Measurements from ENCODE around the gene ASPG.

The ASPG gene

DNA sequence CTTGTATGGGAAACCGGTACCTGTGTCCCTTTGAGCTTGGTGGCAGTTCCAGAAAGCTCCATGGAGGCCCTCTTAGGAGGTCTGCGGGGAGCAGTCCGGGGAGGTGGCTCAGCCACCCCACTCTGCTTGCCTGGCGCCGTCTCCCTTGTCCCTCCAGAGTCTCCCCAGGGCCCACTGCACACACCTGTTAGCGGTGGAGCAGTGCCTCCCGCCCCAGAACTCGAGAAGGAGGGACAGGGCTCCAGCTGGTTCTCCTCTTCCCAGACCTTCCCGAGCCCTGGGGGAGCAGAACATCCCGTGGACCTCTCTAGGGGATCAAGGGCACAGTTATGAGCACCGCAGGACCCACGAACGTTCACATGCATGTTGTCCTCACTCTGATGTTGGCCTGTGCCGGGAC, 10.8 kb downstream of the ASPG start:
- Histone ChIP-seq H3K4me1 (ENCODE audit: control insufficient read depth, insufficient read depth, low read length) (no peaks in the 10 kb centered on the region), H3K9ac (ENCODE audit: low read depth, low read length) (no peak overlapping the region), H3K36me3 (ENCODE audit: control insufficient read depth, insufficient read depth, low read length) (no peaks in the 10 kb centered on the region), H3K9me3 (ENCODE audit: control insufficient read depth, insufficient read depth, low read length) (no peaks in the 10 kb centered on the region), H3K27me3 (ENCODE audit: control insufficient read depth, insufficient read depth, low read length) (no peaks in the 10 kb centered on the region), H3K4me3 (ENCODE audit: low read depth, low read length) (no peak overlapping the region)

DNA sequence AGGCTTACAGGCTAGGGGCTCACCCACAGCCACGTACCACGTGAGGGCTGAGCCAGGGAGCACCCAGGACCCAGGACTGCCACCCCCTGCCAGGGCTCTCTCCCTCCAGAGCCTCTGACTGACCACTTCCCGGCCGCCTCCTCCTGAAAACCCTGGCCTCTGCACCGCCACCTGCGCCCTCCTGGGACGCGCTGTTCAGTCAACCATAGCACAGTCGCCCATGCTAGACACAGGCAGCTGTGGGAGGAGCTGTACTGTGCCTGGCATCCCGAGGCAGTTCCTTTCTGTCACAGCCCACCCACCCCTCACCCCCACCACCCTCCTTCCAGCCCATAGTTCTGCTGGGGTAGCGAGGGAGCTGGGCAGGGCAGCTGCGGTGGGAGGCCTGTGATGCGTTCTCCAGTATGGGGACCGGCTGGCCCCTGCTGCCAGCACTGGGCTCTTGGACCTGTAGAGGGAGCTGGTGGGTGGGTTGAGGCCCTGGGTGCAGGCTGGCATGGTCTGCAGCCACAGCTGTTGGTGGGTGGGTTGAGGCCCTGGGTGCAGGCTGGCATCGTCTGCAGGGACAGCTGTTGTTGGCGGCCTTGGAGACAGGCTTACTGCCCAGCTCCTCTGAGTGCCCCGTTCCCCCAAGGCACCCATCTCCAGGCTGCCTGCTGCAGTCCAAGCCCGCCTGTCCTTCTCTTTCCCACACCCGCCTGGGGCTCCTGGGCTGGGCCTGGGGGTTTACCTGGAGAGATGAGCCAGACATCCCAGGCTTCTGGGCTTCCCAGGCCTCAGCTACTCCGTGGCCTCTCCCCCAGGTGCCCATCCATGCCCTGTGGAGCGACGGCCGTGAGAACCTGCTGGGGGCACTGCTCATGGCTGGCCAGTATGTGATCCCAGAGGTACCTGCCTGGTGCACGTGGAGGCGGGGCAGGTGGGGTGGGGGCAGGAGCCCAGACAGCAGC, 11.5 kb downstream of the ASPG start:
- Histone ChIP-seq H3K4me1 (ENCODE audit: control insufficient read depth, insufficient read depth, low read length) (no peaks in the 10 kb centered on the region), H3K9ac (ENCODE audit: low read depth, low read length) (no peak overlapping the region)

DNA sequence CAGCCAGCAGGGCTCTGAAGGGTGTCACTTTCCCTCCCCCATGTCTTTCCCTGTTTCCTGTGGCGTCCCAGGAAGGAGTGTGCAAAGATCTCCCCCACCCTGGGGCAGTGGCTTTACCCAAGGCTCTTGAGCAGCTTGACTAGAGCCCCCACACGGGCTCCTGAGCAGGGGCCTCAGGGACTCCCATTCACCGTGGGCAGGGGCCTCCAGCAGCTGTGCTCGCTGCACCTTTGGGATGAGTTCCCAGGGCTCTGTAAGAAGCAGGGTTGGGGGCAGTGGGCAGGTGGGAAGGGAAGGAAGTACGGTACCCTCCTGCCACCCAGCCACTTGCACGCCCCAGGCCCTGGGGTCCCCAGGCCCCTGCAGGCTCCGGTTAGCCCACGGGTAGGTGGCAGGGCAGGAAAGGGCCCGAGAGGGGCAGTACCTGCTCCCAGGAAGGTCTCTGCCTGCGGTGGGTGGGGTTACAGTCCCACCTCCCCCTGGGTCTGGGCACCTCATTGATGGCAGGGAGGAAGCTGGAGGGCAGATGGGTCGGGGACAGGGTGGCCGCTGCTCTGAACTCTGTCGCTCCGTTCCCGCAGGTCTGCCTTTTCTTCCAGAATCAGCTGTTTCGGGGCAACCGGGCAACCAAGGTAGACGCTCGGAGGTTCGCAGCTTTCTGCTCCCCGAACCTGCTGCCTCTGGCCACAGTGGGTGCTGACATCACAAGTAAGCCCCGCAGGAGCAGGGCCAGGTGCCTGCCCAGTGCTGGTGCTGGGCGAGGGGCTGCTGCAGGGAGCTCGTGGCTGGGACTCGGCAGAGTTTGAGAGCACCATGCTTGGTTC, 13.0 kb downstream of the ASPG start:
- H3K4me1 ChIP-seq (ENCODE audit: control insufficient read depth, insufficient read depth, low read length): no peaks in the 10 kb centered on the region

More for the DNA sequence above, 11.5 kb downstream of the ASPG start:
- no peak overlapping the region for H3K4me3 ChIP-seq (ENCODE audit: low read depth, low read length)
- no peaks in the 10 kb centered on the region for H3K27me3 ChIP-seq (ENCODE audit: control insufficient read depth, insufficient read depth, low read length)
- no peaks in the 10 kb centered on the region for H3K9me3 ChIP-seq (ENCODE audit: control insufficient read depth, insufficient read depth, low read length)
- no peaks in the 10 kb centered on the region for H3K36me3 ChIP-seq (ENCODE audit: control insufficient read depth, insufficient read depth, low read length)

DNA sequence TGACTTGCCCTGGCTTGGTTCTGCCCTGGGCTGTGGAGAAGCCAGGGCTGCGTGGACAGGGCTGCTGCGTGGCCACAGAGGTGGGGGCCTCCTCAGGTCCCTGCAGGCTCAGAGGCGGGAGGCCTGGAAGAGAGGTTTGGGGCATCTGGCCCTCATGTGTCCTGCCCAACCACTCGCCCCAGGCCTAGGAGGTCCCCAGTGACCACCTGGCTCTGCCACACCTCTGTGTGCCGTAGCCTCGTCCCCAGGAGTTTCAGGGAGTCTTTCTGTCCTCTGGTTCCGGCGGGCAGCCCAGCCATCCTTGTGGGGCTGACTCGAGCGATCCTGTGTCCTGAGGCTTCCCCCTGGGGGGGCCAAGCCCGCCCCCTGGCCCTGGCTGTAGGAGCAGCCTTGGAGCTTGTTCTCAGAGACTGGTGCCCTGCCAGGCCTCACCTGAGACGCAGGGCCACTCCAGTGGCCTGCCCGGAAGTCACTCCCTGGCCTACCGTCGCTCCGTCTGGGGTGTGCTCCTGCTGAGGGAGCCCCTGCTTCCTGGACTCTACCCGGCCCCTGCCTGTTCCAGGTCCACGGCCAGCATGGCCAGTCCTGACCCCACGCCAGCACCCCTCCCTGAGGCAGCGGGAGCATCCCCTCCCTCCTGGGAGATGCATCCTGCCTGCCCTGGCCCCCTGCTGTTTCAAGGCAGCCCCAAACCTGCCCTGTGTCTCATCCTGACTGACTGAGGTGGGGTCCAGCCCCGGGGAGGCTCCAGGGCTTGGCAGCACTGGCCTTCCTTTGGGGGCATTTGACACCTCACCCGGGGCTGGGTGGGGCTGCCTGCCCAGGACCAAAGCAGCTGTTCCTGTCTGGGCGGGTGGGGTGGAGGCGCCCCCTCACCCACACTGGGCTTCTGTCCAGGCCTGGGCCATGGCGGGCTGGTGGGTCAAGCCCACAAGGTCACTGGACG, 13.9 kb downstream of the ASPG start:
- no peak overlapping the region for H3K4me3 ChIP-seq (ENCODE audit: low read depth, low read length)
- H3K4me1 ChIP-seq (ENCODE audit: control insufficient read depth, insufficient read depth, low read length): no peaks in the 10 kb centered on the region
- H3K36me3 ChIP-seq (ENCODE audit: control insufficient read depth, insufficient read depth, low read length): no peaks in the 10 kb centered on the region
- H3K9me3 ChIP-seq (ENCODE audit: control insufficient read depth, insufficient read depth, low read length): no peaks in the 10 kb centered on the region
- H3K9ac ChIP-seq (ENCODE audit: low read depth, low read length): no peak overlapping the region
- H3K27me3 ChIP-seq (ENCODE audit: control insufficient read depth, insufficient read depth, low read length): no peaks in the 10 kb centered on the region

More for the DNA sequence above, 13.0 kb downstream of the ASPG start:
- Histone ChIP-seq H3K4me3 (ENCODE audit: low read depth, low read length) (no peak overlapping the region), H3K36me3 (ENCODE audit: control insufficient read depth, insufficient read depth, low read length) (no peaks in the 10 kb centered on the region), H3K9me3 (ENCODE audit: control insufficient read depth, insufficient read depth, low read length) (no peaks in the 10 kb centered on the region), H3K27me3 (ENCODE audit: control insufficient read depth, insufficient read depth, low read length) (no peaks in the 10 kb centered on the region), H3K9ac (ENCODE audit: low read depth, low read length) (no peak overlapping the region)

DNA sequence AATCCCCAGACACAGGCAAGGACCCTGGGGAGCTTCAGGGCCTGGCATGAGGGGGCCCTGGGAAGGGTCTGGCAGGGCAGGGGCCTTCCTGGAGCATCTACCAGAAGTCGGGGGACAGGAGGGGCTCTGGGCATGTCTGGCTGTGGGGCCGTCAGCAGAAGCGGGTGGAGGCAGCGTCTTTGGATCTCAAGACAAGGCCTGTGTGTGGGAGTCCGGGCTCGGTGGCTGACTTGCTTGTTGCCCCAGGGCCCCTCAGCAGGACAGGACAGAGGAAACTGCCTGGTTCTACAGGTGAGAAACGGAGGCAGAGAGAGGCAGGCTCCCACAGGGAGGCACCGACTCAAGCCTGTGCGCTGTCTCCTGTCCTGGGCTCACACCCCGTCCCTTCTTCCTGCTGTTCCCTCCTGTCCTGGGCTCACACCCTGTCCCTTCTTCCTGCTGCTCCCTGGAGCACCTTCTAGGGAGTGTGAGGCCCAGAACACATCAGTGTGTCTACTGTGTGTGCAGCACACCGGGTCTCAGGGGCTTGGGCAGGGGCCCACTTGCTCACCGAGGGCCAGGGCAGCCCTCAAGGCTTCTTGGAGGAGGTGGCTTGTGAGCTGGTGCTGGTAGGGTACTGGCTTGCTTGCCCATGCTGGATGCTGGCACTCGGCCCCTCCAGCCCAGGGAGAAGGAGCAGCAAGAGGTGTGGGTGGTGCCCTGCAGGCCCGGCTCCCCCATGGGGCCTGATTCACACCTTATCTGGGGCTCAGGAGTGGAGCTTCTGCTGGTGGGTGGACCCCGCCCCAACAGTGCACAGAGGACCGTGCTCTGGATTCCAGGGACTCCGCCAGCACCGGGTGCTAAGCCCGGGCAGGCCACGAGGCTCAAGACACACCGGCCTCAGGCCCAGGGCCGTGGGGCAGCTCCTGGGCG, 14.9 kb downstream of the ASPG start:
- Histone ChIP-seq H3K36me3 (ENCODE audit: control insufficient read depth, insufficient read depth, low read length) (no peaks in the 10 kb centered on the region), H3K4me3 (ENCODE audit: low read depth, low read length) (no peak overlapping the region), H3K9ac (ENCODE audit: low read depth, low read length) (no peak overlapping the region), H3K9me3 (ENCODE audit: control insufficient read depth, insufficient read depth, low read length) (no peaks in the 10 kb centered on the region), H3K4me1 (ENCODE audit: control insufficient read depth, insufficient read depth, low read length) (no peaks in the 10 kb centered on the region), H3K27me3 (ENCODE audit: control insufficient read depth, insufficient read depth, low read length) (no peaks in the 10 kb centered on the region)

DNA sequence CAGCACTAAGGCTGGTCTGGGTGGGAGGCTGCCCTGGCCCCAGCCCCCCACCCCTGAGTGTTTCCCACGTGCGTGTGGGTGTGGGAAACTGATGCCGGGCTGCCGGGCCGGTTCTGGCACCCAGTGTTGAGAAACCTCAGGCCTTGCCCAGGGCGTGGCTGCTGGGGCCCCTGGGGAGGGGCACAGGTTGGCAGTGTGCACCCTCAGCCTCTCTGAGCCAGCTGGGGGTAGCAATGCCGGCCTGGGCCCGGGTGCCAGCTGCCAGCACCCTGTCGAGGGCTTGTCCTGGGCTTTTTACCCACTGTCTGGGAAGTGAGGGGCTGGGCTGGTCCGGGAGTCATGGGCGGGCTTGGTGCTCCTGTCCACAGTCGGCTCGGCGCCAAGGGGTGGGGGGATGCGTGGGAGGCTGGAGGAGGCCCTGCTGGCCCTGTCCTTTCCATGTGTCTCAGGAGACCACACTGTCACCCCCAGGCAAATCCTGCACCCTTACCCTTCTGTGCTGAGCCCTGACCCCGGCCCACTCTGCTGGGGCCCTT, 15.7 kb downstream of the ASPG start:
- H3K27me3 ChIP-seq (ENCODE audit: control insufficient read depth, insufficient read depth, low read length): no peaks in the 10 kb centered on the region
- H3K9ac ChIP-seq (ENCODE audit: low read depth, low read length): no peak overlapping the region
- H3K4me1 ChIP-seq (ENCODE audit: control insufficient read depth, insufficient read depth, low read length): no peaks in the 10 kb centered on the region
- no peaks in the 10 kb centered on the region for H3K36me3 ChIP-seq (ENCODE audit: control insufficient read depth, insufficient read depth, low read length)
- no peak overlapping the region for H3K4me3 ChIP-seq (ENCODE audit: low read depth, low read length)
- no peaks in the 10 kb centered on the region for H3K9me3 ChIP-seq (ENCODE audit: control insufficient read depth, insufficient read depth, low read length)

DNA sequence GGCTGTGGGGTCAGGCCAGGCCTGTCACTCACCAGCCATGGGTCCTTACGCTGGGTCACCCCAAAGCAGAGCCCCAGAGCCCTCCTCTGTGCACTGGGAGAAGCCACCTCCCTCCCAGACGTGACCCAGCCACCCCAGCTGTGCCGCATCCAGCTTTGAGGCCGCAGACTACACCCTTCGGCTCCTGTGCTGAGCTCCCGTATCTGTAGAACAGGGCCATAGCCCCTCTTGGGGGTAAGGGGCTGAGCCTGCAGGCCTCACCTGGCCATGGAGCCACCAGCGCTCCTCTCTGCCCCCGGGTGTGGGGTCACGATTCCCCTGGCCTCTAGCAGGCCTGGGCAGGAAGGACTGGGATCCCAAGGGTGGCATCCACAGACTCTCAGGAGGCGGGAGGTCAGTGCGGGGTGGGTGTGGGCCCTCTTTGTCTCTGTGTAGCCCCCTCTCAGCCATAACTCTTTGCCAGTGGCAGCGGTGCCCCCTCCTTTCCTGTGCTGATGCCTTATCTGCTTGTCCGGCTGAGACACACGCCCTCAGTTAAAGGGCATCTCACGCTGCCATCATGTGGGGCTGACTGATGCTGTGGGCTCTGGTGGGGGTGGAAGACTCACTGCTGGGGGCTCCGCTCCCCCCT, 16.3 kb downstream of the ASPG start:
- Histone ChIP-seq H3K9me3 (ENCODE audit: control insufficient read depth, insufficient read depth, low read length) (no peaks in the 10 kb centered on the region), H3K9ac (ENCODE audit: low read depth, low read length) (no peak overlapping the region), H3K27me3 (ENCODE audit: control insufficient read depth, insufficient read depth, low read length) (no peaks in the 10 kb centered on the region), H3K36me3 (ENCODE audit: control insufficient read depth, insufficient read depth, low read length) (no peaks in the 10 kb centered on the region), H3K4me1 (ENCODE audit: control insufficient read depth, insufficient read depth, low read length) (no peaks in the 10 kb centered on the region), H3K4me3 (ENCODE audit: low read depth, low read length) (no peak overlapping the region)

DNA sequence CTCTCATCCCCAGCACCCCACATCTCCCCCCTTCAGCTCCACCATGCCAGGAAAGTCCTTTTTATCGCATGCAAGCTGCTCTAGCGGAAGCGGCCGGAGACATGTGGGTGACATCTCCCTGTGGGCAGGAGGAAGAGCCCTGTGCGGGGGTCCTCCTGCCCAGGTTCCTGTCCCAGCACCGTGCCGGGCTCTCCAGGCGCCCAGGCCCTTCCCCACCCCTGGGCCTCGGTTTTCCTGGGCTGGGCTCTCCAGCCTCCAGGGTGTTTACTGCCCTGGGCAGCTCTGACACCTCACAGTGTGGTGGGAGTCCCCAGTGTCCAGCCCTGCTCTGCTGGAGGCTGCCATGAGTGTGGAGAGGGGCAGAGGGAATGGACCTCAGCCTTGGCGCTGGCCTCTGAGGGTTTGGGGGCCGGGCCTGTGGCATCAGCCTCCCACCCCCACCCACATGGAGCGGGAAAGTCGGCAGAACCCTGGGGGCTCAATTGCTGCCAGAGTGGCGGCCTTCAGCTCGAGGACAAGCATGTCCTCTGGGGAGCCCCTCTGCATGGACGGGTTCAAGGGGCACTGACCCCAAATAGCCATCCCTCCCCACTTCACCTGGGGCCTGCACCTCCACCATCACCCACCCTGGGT, 16.9 kb downstream of the ASPG start:
- no peak overlapping the region for H3K9ac ChIP-seq (ENCODE audit: low read depth, low read length)
- H3K4me1 ChIP-seq (ENCODE audit: control insufficient read depth, insufficient read depth, low read length): no peaks in the 10 kb centered on the region
- no peaks in the 10 kb centered on the region for H3K27me3 ChIP-seq (ENCODE audit: control insufficient read depth, insufficient read depth, low read length)
- no peak overlapping the region for H3K4me3 ChIP-seq (ENCODE audit: low read depth, low read length)
- no peaks in the 10 kb centered on the region for H3K9me3 ChIP-seq (ENCODE audit: control insufficient read depth, insufficient read depth, low read length)
- no peaks in the 10 kb centered on the region for H3K36me3 ChIP-seq (ENCODE audit: control insufficient read depth, insufficient read depth, low read length)

DNA sequence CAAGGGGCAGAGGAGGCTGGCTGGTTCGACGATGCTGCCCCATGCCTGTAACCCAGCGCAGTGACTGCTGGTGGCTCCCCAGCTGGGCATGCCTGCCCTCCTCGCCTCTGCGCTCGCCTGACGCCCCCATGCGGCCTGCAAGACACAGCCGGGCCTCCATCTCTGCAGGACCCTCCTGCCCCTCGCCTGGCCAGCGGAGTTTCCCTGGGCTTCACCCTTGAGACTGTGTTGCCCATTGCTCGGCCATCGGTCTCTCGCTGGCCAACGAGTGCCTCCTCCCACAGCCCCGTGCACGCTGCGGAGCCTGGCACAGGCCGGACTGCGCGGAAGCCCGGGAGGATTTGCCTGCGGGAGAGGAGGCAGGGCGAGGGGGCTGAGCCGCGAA, 17.6 kb downstream of the ASPG start:
- H3K4me3 ChIP-seq (ENCODE audit: low read depth, low read length): no peak overlapping the region
- no peaks in the 10 kb centered on the region for H3K4me1 ChIP-seq (ENCODE audit: control insufficient read depth, insufficient read depth, low read length)
- no peaks in the 10 kb centered on the region for H3K27me3 ChIP-seq (ENCODE audit: control insufficient read depth, insufficient read depth, low read length)
- no peaks in the 10 kb centered on the region for H3K9me3 ChIP-seq (ENCODE audit: control insufficient read depth, insufficient read depth, low read length)
- H3K36me3 ChIP-seq (ENCODE audit: control insufficient read depth, insufficient read depth, low read length): no peaks in the 10 kb centered on the region
- no peak overlapping the region for H3K9ac ChIP-seq (ENCODE audit: low read depth, low read length)
